ENCODE results near the gene NTM.

GRCh38 chr11:131945706-131946105 lies 575.3 kb downstream of the NTM start:
- TF ChIP-seq POLR2A (IDR thresholded peaks at IDR 0.05; ENCODE audit: low read depth, low read length): no peak
- TF ChIP-seq SPI1 (IDR thresholded peaks at IDR 0.05; ENCODE audit: low read depth, low read length): no peak
- TF ChIP-seq POLR2AphosphoS5 (IDR thresholded peaks at IDR 0.05; ENCODE audit: low read depth, low read length): no peak

Data from GM12891 (cell line).